Measurements from ENCODE around the gene ARID4B.
"Not testable (repeated sequence)": the region's sequence is repeated elsewhere in the genome, so short reads cannot be mapped to it uniquely, and the experiment has no call there.

DNA sequence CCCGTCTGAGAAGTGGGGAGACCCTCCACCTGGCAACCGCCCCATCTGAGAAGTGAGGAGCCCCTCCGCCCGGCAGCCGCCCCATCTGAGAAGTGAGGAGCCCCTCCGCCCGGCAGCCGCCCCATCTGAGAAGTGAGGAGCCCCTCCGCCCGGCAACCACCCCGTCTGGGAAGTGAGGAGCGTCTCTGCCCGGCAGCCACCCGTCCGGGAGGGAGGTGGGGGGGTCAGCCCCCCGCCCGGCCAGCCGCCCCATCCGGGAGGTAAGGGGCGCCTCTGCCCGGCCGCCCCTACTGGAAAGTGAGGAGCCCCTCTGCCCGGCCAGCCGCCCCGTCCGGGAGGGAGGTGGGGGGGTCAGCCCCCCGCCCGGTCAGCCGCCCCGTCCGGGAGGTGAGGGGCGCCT, 18.8 kb downstream of the ARID4B start:
- not testable (repeated sequence) for TF ChIP-seq CTCF (optimal IDR thresholded peaks at IDR 0.05 in 1 of 3, IDR thresholded peaks at IDR 0.05 in 1 of 3, conservative IDR thresholded peaks at IDR 0.05 in 1 of 3; ENCODE audit: extremely low read depth in 1 of 3, insufficient read depth in 2 of 3, low read length in 3 of 3); EZH2 (IDR thresholded peaks at IDR 0.05; ENCODE audit: low read length)

Data from keratinocyte (primary cell).